K562 (cell line): ENCODE measurements around the gene KLF13. TPM values are rescaled to one million over a fixed set of nuclear protein-coding genes. Genes with fewer than 3 reads are reported as not detected.

Experiments used
- ATAC-seq: fragments of 200-7000 bp; cut with Tn5 transposase; 3 replicates; pipeline ENCODE4 v1.9.1; 2020; ENCODE audit warnings: moderate library complexity
- BruUV-seq: library from RNA; stranded (reverse); fragments of 400-500 nt; replicated peaks from 2 replicates; lab custom pipeline; 2021; lab: Mats Ljungman, UMichigan
- CTCF ChIA-PET: fragments of 300-600 bp; formaldehyde crosslinking; extraction: SDS; loops from one replicate; lab custom pipeline; 2021; ENCODE audit warnings: low intra/inter-chr PET ratio; lab: Yijun Ruan, JAX
- POLR2A ChIA-PET: fragments of 300-600, 350-650 bp; sonication (Branson Sonifier 250); formaldehyde crosslinking; extraction: SDS; loops from one replicate; lab custom pipeline; 2021; ENCODE audit warnings: antibody characterized with exemption, inconsistent platforms; lab: Yijun Ruan, JAX
- DNase-seq, 4 experiments: peaks; one replicate each; pipeline versions ENCODE4 v3.0.0 to v3.0.0-alpha.2; 2011 to 2018; ENCODE audit warnings: low spot score in 3 of 4, mixed read lengths in 3 of 4; ENCODE audit errors: extremely low read depth in 1 of 4
- FAIRE-seq: peaks from 2 replicates; lab custom pipeline; 2011; peaks lifted over from hg19 to GRCh38; lab: Jason Lieb, UNC
- H2AFZ ChIP-seq: 2 replicates; pipeline ENCODE4 v1.6.0; 2011; ENCODE audit warnings: low read depth, low read length, control low read depth, inconsistent platforms
- H3K27ac ChIP-seq: fragments of 200-600 bp; 3 replicates; pipeline ENCODE4 v1.8.0; 2011; ENCODE audit warnings: low read depth, mild to moderate bottlenecking, control low read depth, inconsistent platforms, low read length, moderate library complexity, mixed read lengths; ENCODE audit errors: extremely low read depth
- H3K27me3 ChIP-seq, 2 experiments: fragments of 300-600 bp in 1 of 2; 2 replicates in 1 of 2; 3 replicates in 1 of 2; pipeline versions ENCODE4 v1.6.0 to v1.8.0; 2011; ENCODE audit warnings: inconsistent platforms in 2 of 2, low read length in 2 of 2, mild to moderate bottlenecking in 1 of 2, mixed read lengths in 1 of 2, moderate library complexity in 1 of 2; ENCODE audit not compliant: control insufficient read depth in 2 of 2, insufficient read depth in 2 of 2
- H3K36me3 ChIP-seq: fragments of 300-600 bp; 3 replicates; pipeline ENCODE4 v1.8.0; 2011; ENCODE audit warnings: mild to moderate bottlenecking, low read length, inconsistent platforms; ENCODE audit not compliant: control insufficient read depth, insufficient read depth
- H3K4me1 ChIP-seq, 2 experiments: fragments of 200-600 bp in 1 of 2; replicated peaks in 1 of 2; 2 replicates in 1 of 2; 3 replicates in 1 of 2; pipeline versions ENCODE4 v1.5.1 to v1.8.0; 2011; ENCODE audit warnings: inconsistent platforms in 2 of 2, low read length in 2 of 2, mild to moderate bottlenecking in 1 of 2, mixed read lengths in 1 of 2, moderate library complexity in 1 of 2; ENCODE audit not compliant: control insufficient read depth in 2 of 2, insufficient read depth in 2 of 2
- H3K4me2 ChIP-seq: 2 replicates; pipeline ENCODE4 v1.6.1; 2011; ENCODE audit warnings: low read length, control low read depth, inconsistent platforms, mixed read lengths; ENCODE audit not compliant: insufficient read depth
- H3K4me3 ChIP-seq: fragments of 200-600 bp; sonication (generic), shearing (Covaris generic); 2 replicates; pipeline ENCODE4 v1.5.1; 2016; ENCODE audit warnings: control low read depth, inconsistent platforms
- H3K79me2 ChIP-seq: fragments of 200-600 bp; 3 replicates; pipeline ENCODE4 v1.8.0; 2011; ENCODE audit warnings: low read length, inconsistent platforms; ENCODE audit not compliant: control insufficient read depth, insufficient read depth
- H3K9ac ChIP-seq, 2 experiments: 2 replicates each; pipeline versions ENCODE4 v1.6.0 to v1.6.1; 2011; ENCODE audit warnings: low read depth in 2 of 2, low read length in 2 of 2, control low read depth in 1 of 2, inconsistent platforms in 1 of 2, mild to moderate bottlenecking in 1 of 2, mixed read lengths in 1 of 2; ENCODE audit not compliant: insufficient read depth in 1 of 2
- H3K9me1 ChIP-seq: one replicate; pipeline ENCODE4 v1.6.0; 2011; ENCODE audit warnings: inconsistent platforms, mild to moderate bottlenecking, low read length, moderate library complexity; ENCODE audit not compliant: control insufficient read depth, insufficient read depth
- H3K9me3 ChIP-seq: replicated peaks from 2 replicates; pipeline ENCODE4 v1.5.1; 2011; ENCODE audit warnings: low read depth, low read length, inconsistent platforms; ENCODE audit not compliant: control insufficient read depth, insufficient read depth
- H4K20me1 ChIP-seq: replicated peaks from 2 replicates; pipeline ENCODE4 v1.6.1; 2011; ENCODE audit warnings: low read length, inconsistent platforms, mixed read lengths; ENCODE audit not compliant: control insufficient read depth, insufficient read depth
- ARID1B ChIP-seq: fragments of 450-650 bp; IDR thresholded peaks from 2 replicates; pipeline ENCODE4 v1.6.1; 2016; ENCODE audit warnings: antibody characterized with exemption, mild to moderate bottlenecking, inconsistent platforms
- BDP1 ChIP-seq: IDR thresholded peaks from 3 replicates; pipeline ENCODE4 v1.6.1; 2011; ENCODE audit not compliant: insufficient read length, insufficient read depth
- CBFA2T2 ChIP-seq: fragments of 450-650 bp; conservative IDR thresholded peaks from 2 replicates; pipeline ENCODE4 v1.6.1; 2017; ENCODE audit warnings: mild to moderate bottlenecking
- CBFA2T3 ChIP-seq: fragments of 450-650 bp; IDR thresholded peaks from 2 replicates; pipeline ENCODE4 v1.6.1; 2017
- CBX5 ChIP-seq: IDR thresholded peaks from 2 replicates; pipeline ENCODE4 v1.6.1; 2014; ENCODE audit warnings: low read depth, borderline replicate concordance
- CHD1 ChIP-seq: fragments of 200-600 bp; sonication (generic); IDR thresholded peaks from one replicate; pipeline ENCODE4 v1.6.1; 2012; ENCODE audit warnings: mild to moderate bottlenecking, moderate library complexity, low read length, inconsistent platforms
- CREM ChIP-seq: IDR thresholded peaks from 2 replicates; pipeline ENCODE4 v1.6.1; 2014; ENCODE audit warnings: antibody characterized with exemption, low read depth
- DPF2 ChIP-seq: fragments of 450-650 bp; IDR thresholded peaks from 2 replicates; pipeline ENCODE4 v1.6.1; 2016
- KDM5B ChIP-seq: fragments of 200-600 bp; sonication (generic); IDR thresholded peaks from 2 replicates; pipeline ENCODE4 v1.6.1; 2012; ENCODE audit warnings: low read depth, mild to moderate bottlenecking, moderate library complexity, low read length, control low read depth, inconsistent platforms; ENCODE audit not compliant: insufficient replicate concordance
- L3MBTL2 ChIP-seq: fragments of 450-650 bp; IDR thresholded peaks from 2 replicates; pipeline ENCODE4 v1.6.1; 2016; ENCODE audit warnings: mild to moderate bottlenecking, moderate library complexity
- NFIX ChIP-seq: fragments of 250-450 bp; sonication (Bioruptor Pico); IDR thresholded peaks from 2 replicates; pipeline ENCODE4 v1.4.0; 2020; ENCODE audit warnings: low read depth, mild to moderate bottlenecking, moderate library complexity
- SMARCA4 ChIP-seq: fragments of 450-650 bp; IDR thresholded peaks from 2 replicates; pipeline ENCODE4 v1.6.1; 2016
- TAL1 ChIP-seq: fragments of 450-650 bp; IDR thresholded peaks from 2 replicates; pipeline ENCODE4 v1.6.1; 2016; ENCODE audit warnings: mild to moderate bottlenecking
- TCF3 ChIP-seq: sonication (generic); formaldehyde crosslinking; IDR thresholded peaks from 2 replicates; pipeline ENCODE4 v1.4.0; 2020; ENCODE audit warnings: mild to moderate bottlenecking, missing genetic modification reagents
- TEAD1 ChIP-seq, 2 experiments: fragments of 450-650 bp in 1 of 2; sonication (generic) in 1 of 2; formaldehyde crosslinking; IDR thresholded peaks; 2 replicates each; pipeline versions ENCODE4 v1.4.0 to v1.8.0; 2020 to 2022; ENCODE audit warnings: mild to moderate bottlenecking in 2 of 2, missing genetic modification reagents in 1 of 2
- WGBS: fragments of 100-300 bp; shearing (Covaris generic); methylation state at CpG from one replicate; pipeline ENCODE4 v1.1.6; 2016; ENCODE audit warnings: low coverage, mixed read lengths; ENCODE audit not compliant: insufficient coverage; ENCODE audit errors: missing lambda C conversion rate; 5-methylcytosine and 5-hydroxymethylcytosine counted together
- in situ Hi-C: fragments of 300-500 bp; cut with MboI; formaldehyde crosslinking; loops from 4 replicates; pipeline ENCODE4 v1.15.0; 2018; ENCODE audit warnings: inconsistent platforms, mixed read lengths
- intact Hi-C: fragments of 100-400 bp; cut with micrococcal nuclease; formaldehyde crosslinking; loops from 2 replicates; pipeline ENCODE4 v1.14.2; 2022
- polyA plus RNA-seq, 8 experiments: library from polyadenylated mRNA; depleted of rRNA in 4 of 8; stranded (reverse) in 5 of 8; unstranded in 3 of 8; fragments of >200 nt; fragmentation: Nextera tagmentation in 2 of 8; fragmentation: Illumina TruSeq in 1 of 8; extraction: Ambion mirVana in 2 of 8; extraction: Trizol in 1 of 8; gene quantifications; 2 replicates each; pipeline versions ENCODE4 v1.2.1 to v1.2.3, GENCODE V29; 2011 to 2014; ENCODE audit warnings: inconsistent platforms in 1 of 8, missing spikeins in 1 of 8
- total RNA-seq, 7 experiments: library from RNA; depleted of rRNA in 6 of 7; stranded (reverse); fragments of >200 nt in 6 of 7; fragmentation: Illumina TruSeq in 2 of 7; extraction: Trizol in 2 of 7; gene quantifications; 2 replicates each; pipeline versions ENCODE4 v1.2.1 to v1.2.3, GENCODE V29; 2011 to 2021; ENCODE audit warnings: low replicate concordance in 1 of 7
- TF ChIP-seq, protein P1 (sequence below): fragments of 200-800 bp; sonication (Bioruptor generic); IDR thresholded peaks from 2 replicates; pipeline ENCODE4 v1.6.1; 2017; ENCODE audit warnings: missing genetic modification characterization, missing compliant biosample characterization
- TF ChIP-seq, protein P2 (sequence below): fragments of 250-450 bp; sonication (Bioruptor Pico); IDR thresholded peaks from 2 replicates; pipeline ENCODE4 v1.5.0; 2020; ENCODE audit warnings: mild to moderate bottlenecking
- TF ChIP-seq, protein P3 (sequence below): fragments of 250-450 bp; sonication (Bioruptor Pico); IDR thresholded peaks from 2 replicates; pipeline ENCODE4 v1.4.0; 2020; ENCODE audit warnings: mild to moderate bottlenecking, moderate library complexity

The KLF13 gene
- total and polyA plus RNA-seq, 9 of the 15 experiments (the other 6 are each of a cell fraction or from before 2014, with no cell fraction given) = 1.8 to 10.5 (median 4.8) TPM

DNA sequence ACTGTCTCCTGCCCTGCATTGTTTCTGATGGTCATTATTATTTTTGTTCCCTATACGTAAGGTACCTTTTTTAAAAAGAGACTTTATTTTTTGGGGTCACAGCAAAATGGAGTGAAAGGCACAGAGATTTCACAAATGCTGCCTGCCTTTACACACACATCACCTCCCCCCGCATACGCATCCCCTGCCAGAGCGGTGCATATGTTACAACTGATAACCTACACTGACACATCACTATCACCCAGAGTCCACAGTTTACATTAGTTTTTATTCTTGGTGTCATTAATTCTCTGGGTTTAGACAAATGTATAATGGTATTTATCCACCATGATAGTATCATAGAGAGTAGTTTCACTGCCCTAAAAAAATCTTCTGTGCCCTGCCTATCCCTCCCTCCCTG lies 43.6 kb upstream of the KLF13 start:
- peak; percentile 6 for FAIRE-seq

More for the DNA sequence above, 43.6 kb upstream of the KLF13 start:
- TF ChIP-seq KDM5B (no peak), SMARCA4 (0 out of 2 replicates have a peak, but pooled peaks have one; percentile 33), DPF2 (peak; percentile 41), NFIX (CRISPR knock-in tag) (no peak), CHD1 (no peak), TAL1 (peak; percentile 56), ARID1B (peak; percentile 70), BDP1 (no peak), CREM (0 out of 2 replicates have a peak, but pooled peaks have one; percentile 8), TCF3 (CRISPR knock-in tag) (peak; percentile 68), L3MBTL2 (no peak), CBFA2T3 (peak; percentile 66), TEAD1 (CRISPR knock-in tag; IDR thresholded peaks at IDR 0.05) (no peak), CBX5 (no peak), CBFA2T2 (peak; percentile 34; the same call in 1 of the 2 replicates)
- TF ChIP-seq, protein P1, sequence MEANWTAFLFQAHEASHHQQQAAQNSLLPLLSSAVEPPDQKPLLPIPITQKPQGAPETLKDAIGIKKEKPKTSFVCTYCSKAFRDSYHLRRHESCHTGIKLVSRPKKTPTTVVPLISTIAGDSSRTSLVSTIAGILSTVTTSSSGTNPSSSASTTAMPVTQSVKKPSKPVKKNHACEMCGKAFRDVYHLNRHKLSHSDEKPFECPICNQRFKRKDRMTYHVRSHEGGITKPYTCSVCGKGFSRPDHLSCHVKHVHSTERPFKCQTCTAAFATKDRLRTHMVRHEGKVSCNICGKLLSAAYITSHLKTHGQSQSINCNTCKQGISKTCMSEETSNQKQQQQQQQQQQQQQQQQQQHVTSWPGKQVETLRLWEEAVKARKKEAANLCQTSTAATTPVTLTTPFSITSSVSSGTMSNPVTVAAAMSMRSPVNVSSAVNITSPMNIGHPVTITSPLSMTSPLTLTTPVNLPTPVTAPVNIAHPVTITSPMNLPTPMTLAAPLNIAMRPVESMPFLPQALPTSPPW (CRISPR knock-in tag) = peak; percentile 44; the same call in 1 of the 2 replicates
- TF ChIP-seq, protein P2, sequence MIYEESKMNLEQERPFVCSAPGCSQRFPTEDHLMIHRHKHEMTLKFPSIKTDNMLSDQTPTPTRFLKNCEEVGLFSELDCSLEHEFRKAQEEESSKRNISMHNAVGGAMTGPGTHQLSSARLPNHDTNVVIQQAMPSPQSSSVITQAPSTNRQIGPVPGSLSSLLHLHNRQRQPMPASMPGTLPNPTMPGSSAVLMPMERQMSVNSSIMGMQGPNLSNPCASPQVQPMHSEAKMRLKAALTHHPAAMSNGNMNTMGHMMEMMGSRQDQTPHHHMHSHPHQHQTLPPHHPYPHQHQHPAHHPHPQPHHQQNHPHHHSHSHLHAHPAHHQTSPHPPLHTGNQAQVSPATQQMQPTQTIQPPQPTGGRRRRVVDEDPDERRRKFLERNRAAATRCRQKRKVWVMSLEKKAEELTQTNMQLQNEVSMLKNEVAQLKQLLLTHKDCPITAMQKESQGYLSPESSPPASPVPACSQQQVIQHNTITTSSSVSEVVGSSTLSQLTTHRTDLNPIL = no peak
- TF ChIP-seq, protein P3, sequence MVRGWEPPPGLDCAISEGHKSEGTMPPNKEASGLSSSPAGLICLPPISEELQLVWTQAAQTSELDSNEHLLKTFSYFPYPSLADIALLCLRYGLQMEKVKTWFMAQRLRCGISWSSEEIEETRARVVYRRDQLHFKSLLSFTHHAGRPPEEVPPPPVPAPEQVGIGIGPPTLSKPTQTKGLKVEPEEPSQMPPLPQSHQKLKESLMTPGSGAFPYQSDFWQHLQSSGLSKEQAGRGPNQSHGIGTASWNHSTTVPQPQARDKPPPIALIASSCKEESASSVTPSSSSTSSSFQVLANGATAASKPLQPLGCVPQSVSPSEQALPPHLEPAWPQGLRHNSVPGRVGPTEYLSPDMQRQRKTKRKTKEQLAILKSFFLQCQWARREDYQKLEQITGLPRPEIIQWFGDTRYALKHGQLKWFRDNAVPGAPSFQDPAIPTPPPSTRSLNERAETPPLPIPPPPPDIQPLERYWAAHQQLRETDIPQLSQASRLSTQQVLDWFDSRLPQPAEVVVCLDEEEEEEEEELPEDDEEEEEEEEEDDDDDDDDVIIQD (CRISPR knock-in tag) = no peak
- intact Hi-C loops (no loop called here), in situ Hi-C loops (no loop called here)
- Histone ChIP-seq H3K36me3 (no peaks in the 10 kb centered on the region), H3K9me1 (peaks cover 4% of the 10 kb centered on the region), H3K9me3 (no peaks in the 10 kb centered on the region), H2AFZ (no peak overlapping the region), H3K4me3 (no peak overlapping the region), H3K4me2 (no peak overlapping the region), H3K79me2 (no peaks in the 10 kb centered on the region), H3K27me3 (peaks cover 2 to 23% of the 10 kb centered on the region in 2 experiments; a peak in 3 of 5 replicates), H4K20me1 (no peaks in the 10 kb centered on the region; the same call in 1 of the 2 replicates), H3K4me1 (peaks cover 0 to 7% of the 10 kb centered on the region in 2 experiments; a peak in 2 of 5 replicates), H3K27ac (no peak overlapping the region), H3K9ac (no peak overlapping the region)
- CTCF ChIA-PET = no interaction called here
- 0% methylated on average over 4 of the region's 4 CpGs for WGBS
- BruUV-seq = no TSS peak
- POLR2A ChIA-PET = no interaction called here
- DNase-seq (peak in 2 of 4 experiments; percentile 18 to 35), ATAC-seq (peak; percentile 51; the same call in 1 of the 3 replicates)
